Esophagus squamous epithelium (tissue), 4 donors: ENCODE measurements around the gene RHO.

Experiments used
- CTCF ChIP-seq, 6 experiments: fragments of 450-650 bp in 4 of 6; fragments of 200-600 bp in 2 of 6; sonication (generic) in 2 of 6; IDR thresholded peaks; one replicate each; pipeline ENCODE4 v1.5.1; 2016 to 2019; ENCODE audit warnings: antibody characterized with exemption in 6 of 6, mild to moderate bottlenecking in 4 of 6, moderate library complexity in 4 of 6
- POLR2A ChIP-seq, 4 donors: fragments of 450-650 bp; IDR thresholded peaks; one replicate each; pipeline ENCODE4 v1.6.1; 2017; ENCODE audit warnings: antibody characterized with exemption in 4 of 4, mild to moderate bottlenecking in 4 of 4, moderate library complexity in 3 of 4

GRCh38 chr3:129493206-129493605, 35.2 kb upstream of the RHO start:
- TF ChIP-seq CTCF (IDR thresholded peaks at IDR 0.05), result no peak
- TF ChIP-seq POLR2A (IDR thresholded peaks at IDR 0.05), result no peak
